ENCODE measurements around the gene PRRG2.

GRCh38 chr19:49631014-49631588 is 50.0 kb downstream of the PRRG2 start:
- TF ChIP-seq RFX5 (IDR thresholded peaks at IDR 0.05; ENCODE audit: low read length) (no peak), CTCF (IDR thresholded peaks at IDR 0.05) (no peak), TAF1 (IDR thresholded peaks at IDR 0.05; ENCODE audit: borderline replicate concordance, low read depth, low read length) (no peak), NRF1 (IDR thresholded peaks at IDR 0.05; ENCODE audit: low read depth, low read length) (no peak)

All from SK-N-SH (cell line).